Liver (tissue), 9 donors: ENCODE data around the gene BEGAIN. TPM values are rescaled to one million over a fixed set of nuclear protein-coding genes. Genes with fewer than 3 reads are reported as not detected.

Source experiments
- DNase-seq: peaks from one replicate; pipeline ENCODE4 v3.0.0-alpha.2; 2017; ENCODE audit warnings: low spot score
- H3K27ac ChIP-seq, 2 donors: one replicate each; pipeline ENCODE4 v1.7.0; 2013; ENCODE audit warnings: inconsistent platforms in 2 of 2, low read length in 2 of 2, control low read depth in 1 of 2, low read depth in 1 of 2, mild to moderate bottlenecking in 1 of 2
- H3K27me3 ChIP-seq, 4 donors: one replicate each; pipeline versions ENCODE4 v1.6.1 to v1.7.0; 2013; ENCODE audit warnings: low read length in 3 of 4, inconsistent platforms in 1 of 4, mild to moderate bottlenecking in 1 of 4, moderate library complexity in 1 of 4; ENCODE audit not compliant: control insufficient read depth in 4 of 4, insufficient read depth in 4 of 4
- H3K36me3 ChIP-seq, 4 donors: one replicate each; pipeline versions ENCODE4 v1.6.1 to v1.7.0; 2013; ENCODE audit warnings: low read length in 3 of 4, mild to moderate bottlenecking in 3 of 4, low read depth in 1 of 4, moderate library complexity in 1 of 4; ENCODE audit not compliant: control insufficient read depth in 4 of 4, insufficient read depth in 3 of 4
- H3K4me1 ChIP-seq, 4 donors: one replicate each; pipeline versions ENCODE4 v1.6.1 to v1.7.0; 2013; ENCODE audit warnings: low read length in 3 of 4, mild to moderate bottlenecking in 3 of 4, moderate library complexity in 1 of 4; ENCODE audit not compliant: control insufficient read depth in 4 of 4, insufficient read depth in 4 of 4
- H3K4me3 ChIP-seq, 3 donors: one replicate each; pipeline versions ENCODE4 v1.6.1 to v1.7.0; 2013; ENCODE audit warnings: low read length in 3 of 3, control low read depth in 1 of 3, low read depth in 1 of 3, mild to moderate bottlenecking in 1 of 3
- H3K9ac ChIP-seq, 2 donors: one replicate each; pipeline ENCODE4 v1.7.0; 2013; ENCODE audit warnings: low read length in 2 of 2, mild to moderate bottlenecking in 2 of 2, moderate library complexity in 2 of 2, control low read depth in 1 of 2, low read depth in 1 of 2
- H3K9me3 ChIP-seq, 4 donors: one replicate each; pipeline versions ENCODE4 v1.6.1 to v1.7.0; 2013; ENCODE audit warnings: low read length in 3 of 4; ENCODE audit not compliant: control insufficient read depth in 4 of 4
- EGR1 ChIP-seq, 2 donors: IDR thresholded peaks; 2 replicates each; pipeline ENCODE4 v1.6.1; 2016 to 2018; ENCODE audit warnings: antibody characterized with exemption in 2 of 2, low read depth in 2 of 2
- FOXA1 ChIP-seq: IDR thresholded peaks from 2 replicates; pipeline ENCODE4 v1.6.1; 2016; ENCODE audit warnings: antibody characterized with exemption
- FOXA2 ChIP-seq: IDR thresholded peaks from 2 replicates; pipeline ENCODE4 v1.6.1; 2016; ENCODE audit warnings: antibody characterized with exemption
- GABPA ChIP-seq, 2 donors: IDR thresholded peaks in 1 of 2; conservative IDR thresholded peaks in 1 of 2; 2 replicates each; pipeline ENCODE4 v1.6.1; 2016; ENCODE audit warnings: antibody characterized with exemption in 2 of 2, mild to moderate bottlenecking in 1 of 2, moderate library complexity in 1 of 2
- HNF4A ChIP-seq, 2 donors: conservative IDR thresholded peaks; 2 replicates each; pipeline ENCODE4 v1.6.1; 2016; ENCODE audit warnings: antibody characterized with exemption in 2 of 2, mild to moderate bottlenecking in 2 of 2
- HNF4G ChIP-seq: IDR thresholded peaks from 2 replicates; pipeline ENCODE4 v1.6.1; 2016; ENCODE audit warnings: antibody characterized with exemption
- NR2F2 ChIP-seq: IDR thresholded peaks from 2 replicates; pipeline ENCODE4 v1.6.1; 2016; ENCODE audit warnings: antibody characterized with exemption
- RAD21 ChIP-seq, 2 donors: IDR thresholded peaks; 2 replicates each; pipeline ENCODE4 v1.6.1; 2016; ENCODE audit warnings: antibody characterized with exemption in 2 of 2, mild to moderate bottlenecking in 2 of 2
- RXRA ChIP-seq, 2 donors: IDR thresholded peaks; 2 replicates each; pipeline ENCODE4 v1.6.1; 2017 to 2018; ENCODE audit warnings: antibody characterized with exemption in 2 of 2, mild to moderate bottlenecking in 1 of 2
- SP1 ChIP-seq: IDR thresholded peaks from 2 replicates; pipeline ENCODE4 v1.6.1; 2018; ENCODE audit warnings: antibody characterized with exemption, mild to moderate bottlenecking
- TAF1 ChIP-seq: conservative IDR thresholded peaks from 2 replicates; pipeline ENCODE4 v1.6.1; 2016; ENCODE audit warnings: antibody characterized with exemption, mild to moderate bottlenecking
- YY1 ChIP-seq: IDR thresholded peaks from 2 replicates; pipeline ENCODE4 v1.6.1; 2016; ENCODE audit warnings: antibody characterized with exemption, mild to moderate bottlenecking
- WGBS: extraction: QIAGEN DNeasy Blood & Tissue Kit; methylation state at CpG from one replicate; pipeline ENCODE4 v1.1.7; 2013; 5-methylcytosine and 5-hydroxymethylcytosine counted together
- polyA plus RNA-seq, 2 donors: library from polyadenylated mRNA; stranded (reverse) in 1 of 2; unstranded in 1 of 2; fragments of 200-250 nt in 1 of 2; fragments of >200 nt in 1 of 2; fragmentation: Nextera tagmentation in 1 of 2; extraction: Ambion mirVana in 1 of 2; gene quantifications; one replicate each; pipeline versions ENCODE4 v1.2.1 to v1.2.3, GENCODE V29; 2013 to 2015
- total RNA-seq, 2 donors: library from RNA; depleted of rRNA; stranded (reverse); fragments of >200 nt; gene quantifications; one replicate each; pipeline ENCODE4 v1.2.3, GENCODE V29; 2014
- TF ChIP-seq, protein P1 (sequence below): IDR thresholded peaks from 2 replicates; pipeline ENCODE4 v1.6.1; 2016; ENCODE audit warnings: antibody characterized with exemption
- TF ChIP-seq, protein P2 (sequence below): IDR thresholded peaks from 2 replicates; pipeline ENCODE4 v1.6.1; 2016; ENCODE audit warnings: antibody characterized with exemption, mild to moderate bottlenecking
- TF ChIP-seq, protein P3 (sequence below): IDR thresholded peaks from 2 replicates; pipeline ENCODE4 v1.6.1; 2016; ENCODE audit warnings: antibody characterized with exemption
- TF ChIP-seq, protein P4 (sequence below): IDR thresholded peaks from 2 replicates; pipeline ENCODE4 v1.6.1; 2016; ENCODE audit warnings: antibody characterized with exemption
- TF ChIP-seq, protein P5 (sequence below): fragments of 150-350 bp; IDR thresholded peaks from 2 replicates; pipeline ENCODE4 v1.5.1; 2017; ENCODE audit warnings: improper control_type of control experiment, low read depth, low read length; ENCODE audit not compliant: missing input control
- donor health status: healthy.
- donor health status: healthy.
- donor health status: healthy.
- donor health status: healthy.
- donor health status: healthy.

BEGAIN gene
- total and polyA plus RNA-seq, 4 donors: 0.11 to 1.9 (median 0.29) TPM

DNA sequence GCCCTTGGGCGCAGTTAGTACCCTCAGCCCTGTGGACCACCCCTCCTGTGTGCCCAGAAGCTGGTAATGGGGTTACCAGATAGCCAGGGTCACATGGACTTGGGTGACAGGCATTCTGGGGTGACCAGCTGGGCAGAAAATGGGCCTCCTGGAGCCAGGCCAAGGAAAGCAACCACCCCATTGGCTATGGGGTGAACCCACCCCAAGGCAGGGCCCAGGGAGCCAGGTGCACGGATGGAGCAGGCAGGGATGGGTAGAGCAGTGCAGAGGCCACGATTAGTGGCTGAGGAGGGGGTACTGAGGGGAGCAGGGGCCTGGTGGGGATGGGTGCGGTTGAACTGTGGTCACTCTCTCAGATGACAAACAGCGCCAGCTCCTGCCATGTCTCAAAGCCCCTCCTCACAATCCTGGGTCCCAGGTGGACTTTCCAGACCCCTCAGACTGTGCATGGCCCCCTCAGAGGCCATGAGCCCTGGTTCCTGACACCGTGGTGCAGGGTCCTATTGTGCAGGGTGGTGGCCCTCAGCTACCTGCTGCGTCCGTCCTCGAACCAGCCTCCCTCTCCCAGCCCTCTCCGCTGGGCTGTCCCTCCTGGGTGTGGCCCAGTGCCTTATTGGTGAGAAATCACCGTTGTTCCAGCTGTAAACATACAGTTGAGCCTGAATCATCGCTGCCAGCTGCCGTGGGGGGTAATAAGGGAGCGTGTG is 23.4 kb upstream of the BEGAIN start (continued):
- TF ChIP-seq YY1 (no peak), FOXA1 (no peak), HNF4A (conservative IDR thresholded peaks at IDR 0.05) (no peak), HNF4G (no peak)
- TF ChIP-seq, protein P1, sequence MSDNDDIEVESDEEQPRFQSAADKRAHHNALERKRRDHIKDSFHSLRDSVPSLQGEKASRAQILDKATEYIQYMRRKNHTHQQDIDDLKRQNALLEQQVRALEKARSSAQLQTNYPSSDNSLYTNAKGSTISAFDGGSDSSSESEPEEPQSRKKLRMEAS: no peak

DNA sequence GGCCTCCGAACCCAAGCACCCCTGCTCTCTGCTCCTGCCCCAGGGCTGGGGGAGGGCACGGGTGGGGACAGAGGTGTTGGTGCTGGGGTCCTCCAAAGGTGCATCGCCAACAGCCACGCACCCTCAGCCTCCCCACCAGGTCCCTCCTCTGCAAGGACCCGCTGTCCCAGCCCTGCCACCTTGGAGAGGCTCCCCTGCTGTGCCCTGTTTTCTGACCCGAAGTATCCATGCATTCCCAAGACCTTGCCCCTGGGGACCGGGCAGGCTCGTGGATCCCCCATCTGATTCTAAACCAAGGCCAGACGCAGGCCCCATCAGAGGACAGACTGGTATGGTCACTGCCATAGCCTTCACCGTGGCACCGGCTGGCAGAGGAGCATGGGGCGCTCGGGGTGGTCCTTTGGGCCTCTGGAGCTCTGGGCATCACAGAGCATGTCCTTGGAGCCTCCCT is 22.7 kb upstream of the BEGAIN start:
- no peaks in the 10 kb centered on the region for H3K27me3 ChIP-seq
- H3K4me3 ChIP-seq: no peak overlapping the region
- H3K9ac ChIP-seq: no peak overlapping the region
- H3K4me1 ChIP-seq: no peaks in the 10 kb centered on the region
- H3K36me3 ChIP-seq: no peaks in the 10 kb centered on the region
- DNase-seq: no peak
- 90% methylated on average over 13 of the region's 13 CpGs for WGBS
- no peak overlapping the region for H3K27ac ChIP-seq
- H3K9me3 ChIP-seq: no peaks in the 10 kb centered on the region
- TF ChIP-seq, protein P2, sequence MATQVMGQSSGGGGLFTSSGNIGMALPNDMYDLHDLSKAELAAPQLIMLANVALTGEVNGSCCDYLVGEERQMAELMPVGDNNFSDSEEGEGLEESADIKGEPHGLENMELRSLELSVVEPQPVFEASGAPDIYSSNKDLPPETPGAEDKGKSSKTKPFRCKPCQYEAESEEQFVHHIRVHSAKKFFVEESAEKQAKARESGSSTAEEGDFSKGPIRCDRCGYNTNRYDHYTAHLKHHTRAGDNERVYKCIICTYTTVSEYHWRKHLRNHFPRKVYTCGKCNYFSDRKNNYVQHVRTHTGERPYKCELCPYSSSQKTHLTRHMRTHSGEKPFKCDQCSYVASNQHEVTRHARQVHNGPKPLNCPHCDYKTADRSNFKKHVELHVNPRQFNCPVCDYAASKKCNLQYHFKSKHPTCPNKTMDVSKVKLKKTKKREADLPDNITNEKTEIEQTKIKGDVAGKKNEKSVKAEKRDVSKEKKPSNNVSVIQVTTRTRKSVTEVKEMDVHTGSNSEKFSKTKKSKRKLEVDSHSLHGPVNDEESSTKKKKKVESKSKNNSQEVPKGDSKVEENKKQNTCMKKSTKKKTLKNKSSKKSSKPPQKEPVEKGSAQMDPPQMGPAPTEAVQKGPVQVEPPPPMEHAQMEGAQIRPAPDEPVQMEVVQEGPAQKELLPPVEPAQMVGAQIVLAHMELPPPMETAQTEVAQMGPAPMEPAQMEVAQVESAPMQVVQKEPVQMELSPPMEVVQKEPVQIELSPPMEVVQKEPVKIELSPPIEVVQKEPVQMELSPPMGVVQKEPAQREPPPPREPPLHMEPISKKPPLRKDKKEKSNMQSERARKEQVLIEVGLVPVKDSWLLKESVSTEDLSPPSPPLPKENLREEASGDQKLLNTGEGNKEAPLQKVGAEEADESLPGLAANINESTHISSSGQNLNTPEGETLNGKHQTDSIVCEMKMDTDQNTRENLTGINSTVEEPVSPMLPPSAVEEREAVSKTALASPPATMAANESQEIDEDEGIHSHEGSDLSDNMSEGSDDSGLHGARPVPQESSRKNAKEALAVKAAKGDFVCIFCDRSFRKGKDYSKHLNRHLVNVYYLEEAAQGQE: no peak
- TF ChIP-seq RXRA (IDR thresholded peaks at IDR 0.05) (no peak), SP1 (no peak), GABPA (IDR thresholded peaks at IDR 0.05 in 1 of 2, conservative IDR thresholded peaks at IDR 0.05 in 1 of 2) (no peak), EGR1 (IDR thresholded peaks at IDR 0.05; ENCODE audit: low read depth in 2 of 2) (no peak), TAF1 (no peak), FOXA2 (no peak), RAD21 (IDR thresholded peaks at IDR 0.05) (no peak), HNF4G (no peak), NR2F2 (no peak), HNF4A (conservative IDR thresholded peaks at IDR 0.05) (no peak), YY1 (no peak), FOXA1 (no peak)
- TF ChIP-seq, protein P3, sequence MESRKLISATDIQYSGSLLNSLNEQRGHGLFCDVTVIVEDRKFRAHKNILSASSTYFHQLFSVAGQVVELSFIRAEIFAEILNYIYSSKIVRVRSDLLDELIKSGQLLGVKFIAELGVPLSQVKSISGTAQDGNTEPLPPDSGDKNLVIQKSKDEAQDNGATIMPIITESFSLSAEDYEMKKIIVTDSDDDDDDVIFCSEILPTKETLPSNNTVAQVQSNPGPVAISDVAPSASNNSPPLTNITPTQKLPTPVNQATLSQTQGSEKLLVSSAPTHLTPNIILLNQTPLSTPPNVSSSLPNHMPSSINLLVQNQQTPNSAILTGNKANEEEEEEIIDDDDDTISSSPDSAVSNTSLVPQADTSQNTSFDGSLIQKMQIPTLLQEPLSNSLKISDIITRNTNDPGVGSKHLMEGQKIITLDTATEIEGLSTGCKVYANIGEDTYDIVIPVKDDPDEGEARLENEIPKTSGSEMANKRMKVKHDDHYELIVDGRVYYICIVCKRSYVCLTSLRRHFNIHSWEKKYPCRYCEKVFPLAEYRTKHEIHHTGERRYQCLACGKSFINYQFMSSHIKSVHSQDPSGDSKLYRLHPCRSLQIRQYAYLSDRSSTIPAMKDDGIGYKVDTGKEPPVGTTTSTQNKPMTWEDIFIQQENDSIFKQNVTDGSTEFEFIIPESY: no peak
- TF ChIP-seq, protein P4, sequence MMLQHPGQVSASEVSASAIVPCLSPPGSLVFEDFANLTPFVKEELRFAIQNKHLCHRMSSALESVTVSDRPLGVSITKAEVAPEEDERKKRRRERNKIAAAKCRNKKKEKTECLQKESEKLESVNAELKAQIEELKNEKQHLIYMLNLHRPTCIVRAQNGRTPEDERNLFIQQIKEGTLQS: no peak
- TF ChIP-seq, protein P5, sequence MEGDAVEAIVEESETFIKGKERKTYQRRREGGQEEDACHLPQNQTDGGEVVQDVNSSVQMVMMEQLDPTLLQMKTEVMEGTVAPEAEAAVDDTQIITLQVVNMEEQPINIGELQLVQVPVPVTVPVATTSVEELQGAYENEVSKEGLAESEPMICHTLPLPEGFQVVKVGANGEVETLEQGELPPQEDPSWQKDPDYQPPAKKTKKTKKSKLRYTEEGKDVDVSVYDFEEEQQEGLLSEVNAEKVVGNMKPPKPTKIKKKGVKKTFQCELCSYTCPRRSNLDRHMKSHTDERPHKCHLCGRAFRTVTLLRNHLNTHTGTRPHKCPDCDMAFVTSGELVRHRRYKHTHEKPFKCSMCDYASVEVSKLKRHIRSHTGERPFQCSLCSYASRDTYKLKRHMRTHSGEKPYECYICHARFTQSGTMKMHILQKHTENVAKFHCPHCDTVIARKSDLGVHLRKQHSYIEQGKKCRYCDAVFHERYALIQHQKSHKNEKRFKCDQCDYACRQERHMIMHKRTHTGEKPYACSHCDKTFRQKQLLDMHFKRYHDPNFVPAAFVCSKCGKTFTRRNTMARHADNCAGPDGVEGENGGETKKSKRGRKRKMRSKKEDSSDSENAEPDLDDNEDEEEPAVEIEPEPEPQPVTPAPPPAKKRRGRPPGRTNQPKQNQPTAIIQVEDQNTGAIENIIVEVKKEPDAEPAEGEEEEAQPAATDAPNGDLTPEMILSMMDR: no peak
- TF ChIP-seq, protein P1: no peak
